A204.1 (cell line): ENCODE measurements around the gene AFAP1.

Source experiments
- FAIRE-seq: peaks from 2 replicates; lab custom pipeline; 2012; peaks lifted over from hg19 to GRCh38; lab: Jason Lieb, UNC

AFAP1 gene

GRCh38 chr4:7801001-7801400, 138.7 kb downstream of the AFAP1 start:
- no peak for FAIRE-seq

- FAIRE-seq: no peak
Measured at GRCh38 chr4:7800410-7800809, 139.3 kb downstream of the AFAP1 start.

- no peak for FAIRE-seq
Measured at GRCh38 chr4:7799736-7800135, 139.9 kb downstream of the AFAP1 start.

GRCh38 chr4:7799306-7799705, 140.4 kb downstream of the AFAP1 start:
- no peak for FAIRE-seq

- FAIRE-seq: no peak
Measured at GRCh38 chr4:7798178-7798995, 141.3 kb downstream of the AFAP1 start.

GRCh38 chr4:7797330-7797729, 142.3 kb downstream of the AFAP1 start:
- no peak for FAIRE-seq

GRCh38 chr4:7795983-7796382, 143.7 kb downstream of the AFAP1 start:
- FAIRE-seq: no peak

GRCh38 chr4:7793186-7793585, 146.5 kb downstream of the AFAP1 start:
- no peak for FAIRE-seq

- FAIRE-seq: no peak
Measured at GRCh38 chr4:7792616-7793015, 147.0 kb downstream of the AFAP1 start.

- no peak for FAIRE-seq
Measured at GRCh38 chr4:7790999-7791398, 148.7 kb downstream of the AFAP1 start.

GRCh38 chr4:7790023-7790422, 149.6 kb downstream of the AFAP1 start:
- no peak for FAIRE-seq

- no peak for FAIRE-seq
Measured at GRCh38 chr4:7788694-7789425, 150.8 kb downstream of the AFAP1 start.

- FAIRE-seq: no peak
Measured at GRCh38 chr4:7788193-7788592, 151.5 kb downstream of the AFAP1 start.

GRCh38 chr4:7787681-7788141, 151.9 kb downstream of the AFAP1 start:
- no peak for FAIRE-seq

- no peak for FAIRE-seq
Measured at GRCh38 chr4:7787067-7787466, 152.6 kb downstream of the AFAP1 start.

GRCh38 chr4:7786517-7786916, 153.1 kb downstream of the AFAP1 start:
- no peak for FAIRE-seq

- FAIRE-seq: no peak
Measured at GRCh38 chr4:7786040-7786439, 153.6 kb downstream of the AFAP1 start.

GRCh38 chr4:7785017-7785416, 154.6 kb downstream of the AFAP1 start:
- FAIRE-seq: no peak

- FAIRE-seq: no peak
Measured at GRCh38 chr4:7784131-7784870, 155.4 kb downstream of the AFAP1 start.

GRCh38 chr4:7783541-7783940, 156.1 kb downstream of the AFAP1 start:
- FAIRE-seq: no peak

- FAIRE-seq: no peak
Measured at GRCh38 chr4:7782783-7783182, 156.9 kb downstream of the AFAP1 start.

GRCh38 chr4:7781993-7782392, 157.7 kb downstream of the AFAP1 start:
- no peak for FAIRE-seq

- no peak for FAIRE-seq
Measured at GRCh38 chr4:7781366-7781765, 158.3 kb downstream of the AFAP1 start.
